Right atrium auricular region (tissue), 2 donors: ENCODE data around the gene TMEM109. TPM values are rescaled to one million over a fixed set of nuclear protein-coding genes. Genes with fewer than 3 reads are reported as not detected.

Experiments used
- DNase-seq: peaks from one replicate; pipeline ENCODE4 v3.0.0-alpha.2; 2019; ENCODE audit warnings: low spot score
- H3K27ac ChIP-seq, 2 donors: fragments of 200-600 bp; sonication (generic); 1 replicate in 1 of 2; 2 replicates in 1 of 2; pipeline ENCODE4 v1.5.1; 2016 to 2019
- H3K27me3 ChIP-seq, 2 donors: fragments of 200-600 bp; sonication (generic); one replicate each; pipeline versions ENCODE4 v1.5.1 to v1.6.0; 2017 to 2019
- H3K36me3 ChIP-seq: fragments of 200-600 bp; sonication (generic); one replicate; pipeline ENCODE4 v1.5.1; 2016
- H3K4me1 ChIP-seq, 2 donors: fragments of 200-600 bp; sonication (generic); one replicate each; pipeline versions ENCODE4 v1.5.1 to v1.6.0; 2017 to 2019
- H3K4me3 ChIP-seq, 2 donors: fragments of 200-600 bp; sonication (generic); 1 replicate in 1 of 2; 2 replicates in 1 of 2; pipeline ENCODE4 v1.5.1; 2017 to 2019; ENCODE audit warnings: mild to moderate bottlenecking in 1 of 2, moderate library complexity in 1 of 2
- H3K9me3 ChIP-seq, 2 donors: fragments of 200-600 bp; sonication (generic); one replicate each; pipeline ENCODE4 v1.5.1; 2019
- CTCF ChIP-seq, 2 donors: fragments of 200-600 bp; sonication (generic); IDR thresholded peaks; one replicate each; pipeline ENCODE4 v1.5.1; 2019; ENCODE audit warnings: antibody characterized with exemption in 2 of 2
- total RNA-seq, 2 donors: library from RNA; depleted of rRNA; stranded (reverse); fragments of >200 nt; gene quantifications; one replicate each; pipeline ENCODE4 v1.1.0, GENCODE V29; 2016

TMEM109 gene
- total RNA-seq, 2 donors from 2014 or later = 119 to 124 TPM

- DNase-seq = no peak
- H3K4me1 ChIP-seq = peaks cover 0 to 42% of the 10 kb centered on the region in 2 donors
Observed at GRCh38 chr11:60910711-60911380, 3.1 kb upstream of the TMEM109 start.

GRCh38 chr11:60912223-60912850, 1.6 kb upstream of the TMEM109 start:
- TF ChIP-seq CTCF (IDR thresholded peaks at IDR 0.05) = no peak
- H3K9me3 ChIP-seq = no peaks in the 10 kb centered on the region
- H3K27ac ChIP-seq = peak overlapping the region in 1 of 2 donors; percentile 95
- H3K27me3 ChIP-seq = no peaks in the 10 kb centered on the region
- H3K36me3 ChIP-seq = no peaks in the 10 kb centered on the region
- H3K4me3 ChIP-seq = no peak overlapping the region
- DNase-seq = no peak
- peaks cover 0 to 47% of the 10 kb centered on the region in 2 donors for H3K4me1 ChIP-seq

More at GRCh38 chr11:60910711-60911380, 3.1 kb upstream of the TMEM109 start:
- no peaks in the 10 kb centered on the region for H3K36me3 ChIP-seq
- no peaks in the 10 kb centered on the region for H3K9me3 ChIP-seq
- peak in 1 of 2 donors; percentile 10 for TF ChIP-seq CTCF (IDR thresholded peaks at IDR 0.05)
- H3K4me3 ChIP-seq = no peak overlapping the region
- no peaks in the 10 kb centered on the region for H3K27me3 ChIP-seq
- H3K27ac ChIP-seq = no peak overlapping the region

GRCh38 chr11:60912851-60913528, 968 bp upstream of the TMEM109 start:
- DNase-seq = no peak
- peaks cover 0 to 51% of the 10 kb centered on the region in 2 donors for H3K4me1 ChIP-seq
- no peaks in the 10 kb centered on the region for H3K9me3 ChIP-seq
- TF ChIP-seq CTCF (IDR thresholded peaks at IDR 0.05) = no peak
- peak overlapping the region; percentile 93 to 95 for H3K27ac ChIP-seq
- no peaks in the 10 kb centered on the region for H3K27me3 ChIP-seq
- H3K36me3 ChIP-seq = no peaks in the 10 kb centered on the region
- peak overlapping the region in 1 of 2 donors; percentile 83 for H3K4me3 ChIP-seq

GRCh38 chr11:60914633-60915247, 782 bp downstream of the TMEM109 start:
- Histone ChIP-seq H3K36me3 (peaks cover 4% of the 10 kb centered on the region), H3K4me3 (peak overlapping the region; percentile 82 to 83), H3K27ac (peak overlapping the region; percentile 93 to 95), H3K4me1 (peaks cover 0 to 69% of the 10 kb centered on the region in 2 donors), H3K9me3 (no peaks in the 10 kb centered on the region), H3K27me3 (no peaks in the 10 kb centered on the region)
- TF ChIP-seq CTCF (IDR thresholded peaks at IDR 0.05) = no peak
- DNase-seq = no peak

GRCh38 chr11:60915248-60915914, 1.4 kb downstream of the TMEM109 start:
- peak in 1 of 2 donors; percentile 64 for TF ChIP-seq CTCF (IDR thresholded peaks at IDR 0.05)
- H3K4me3 ChIP-seq = peak overlapping the region; percentile 82 to 83
- H3K27ac ChIP-seq = peak overlapping the region; percentile 93 to 95
- peaks cover 10% of the 10 kb centered on the region for H3K36me3 ChIP-seq
- no peaks in the 10 kb centered on the region for H3K27me3 ChIP-seq
- peaks cover 0 to 74% of the 10 kb centered on the region in 2 donors for H3K4me1 ChIP-seq
- DNase-seq = peak; percentile 88
- H3K9me3 ChIP-seq = no peaks in the 10 kb centered on the region
